Stimulated activated CD8-positive, alpha-beta memory T cell treated with anti-CD3 and anti-CD28 coated beads, Interleukin-12 subunit alpha, Interleukin-12 subunit beta, amount 100 ng/mL, for 1 hour (primary cell): Measurements from ENCODE around the gene EIF2A.
"Not testable (repeated sequence)": the region's sequence is repeated elsewhere in the genome, so short reads cannot be mapped to it uniquely, and the experiment has no call there.

ENCODE experiments used
- DNase-seq: peaks from one replicate; pipeline ENCODE4 v3.0.0-alpha.2; 2020; ENCODE audit warnings: low read depth

EIF2A gene

GRCh38 chr3:150543531-150543930 lies 3.1 kb upstream of the EIF2A start:
- DNase-seq: no peak

GRCh38 chr3:150544041-150544440 lies 2.5 kb upstream of the EIF2A start:
- no peak for DNase-seq

- no peak for DNase-seq
Observed at GRCh38 chr3:150544726-150545125, 1.9 kb upstream of the EIF2A start.

GRCh38 chr3:150545419-150546225 lies 965 bp upstream of the EIF2A start:
- DNase-seq: no peak

- no peak for DNase-seq
Observed at GRCh38 chr3:150547045-150547741, 606 bp downstream of the EIF2A start.

GRCh38 chr3:150555859-150556436 lies 9.4 kb downstream of the EIF2A start:
- no peak for DNase-seq

GRCh38 chr3:150556792-150557191 lies 10.2 kb downstream of the EIF2A start:
- DNase-seq: no peak

GRCh38 chr3:150557725-150558124 lies 11.1 kb downstream of the EIF2A start:
- DNase-seq: no peak

GRCh38 chr3:150564243-150564642 lies 17.7 kb downstream of the EIF2A start:
- no peak for DNase-seq

- DNase-seq: no peak
Observed at GRCh38 chr3:150567328-150567727, 20.7 kb downstream of the EIF2A start.

GRCh38 chr3:150577855-150578254 lies 31.3 kb downstream of the EIF2A start:
- DNase-seq: no peak

- no peak for DNase-seq
Observed at GRCh38 chr3:150581174-150581573, 34.6 kb downstream of the EIF2A start.

- DNase-seq: no peak
Observed at GRCh38 chr3:150582620-150583019, 36.0 kb downstream of the EIF2A start.

GRCh38 chr3:150583028-150583427 lies 36.4 kb downstream of the EIF2A start:
- DNase-seq: no peak

- no peak for DNase-seq
Observed at GRCh38 chr3:150588027-150588830, 41.6 kb downstream of the EIF2A start.

- no peak for DNase-seq
Observed at GRCh38 chr3:150589759-150590158, 43.2 kb downstream of the EIF2A start.

GRCh38 chr3:150594150-150594549 lies 47.6 kb downstream of the EIF2A start:
- no peak for DNase-seq

- DNase-seq: no peak
Observed at GRCh38 chr3:150597646-150598045, 51.1 kb downstream of the EIF2A start.

GRCh38 chr3:150599611-150600297 lies 53.2 kb downstream of the EIF2A start:
- DNase-seq: no peak

GRCh38 chr3:150600647-150601530 lies 54.3 kb downstream of the EIF2A start:
- not testable (repeated sequence) for DNase-seq
